ENCODE results near the gene HOOK1.

- TF ChIP-seq CTCF (IDR thresholded peaks at IDR 0.05) (no peak), POLR2AphosphoS5 (IDR thresholded peaks at IDR 0.05; ENCODE audit: low read depth, low read length) (no peak), REST (IDR thresholded peaks at IDR 0.05; ENCODE audit: insufficient read depth in 1 of 2, low read depth in 2 of 2, low read length in 1 of 2) (no peak), SIN3A (IDR thresholded peaks at IDR 0.05; ENCODE audit: borderline replicate concordance, insufficient read depth, low read depth, low read length) (no peak), TCF7L2 (IDR thresholded peaks at IDR 0.05; ENCODE audit: low read depth, low read length) (no peak)
These were observed 43.1 kb downstream of the HOOK1 start for GRCh38 chr1:59857679-59858354.
